Smooth muscle cell (in vitro differentiated cells): ENCODE measurements around the gene CCNA1. TPM values are rescaled to one million over a fixed set of nuclear protein-coding genes. Genes with fewer than 3 reads are reported as not detected.

Experiments
- DNase-seq: peaks from one replicate; lab custom pipeline; 2025; ENCODE audit not compliant: unreplicated experiment; lab: John Stamatoyannopoulos, UW
- H2AFZ ChIP-seq: fragments of 200-600 bp; sonication (generic); 2 replicates; pipeline ENCODE4 v1.6.0; 2016; ENCODE audit warnings: antibody characterized with exemption, low read depth, mild to moderate bottlenecking
- H3F3A ChIP-seq: fragments of 200-600 bp; sonication (generic); 2 replicates; pipeline ENCODE4 v1.6.0; 2017; ENCODE audit warnings: antibody characterized with exemption, low read depth
- H3K27ac ChIP-seq: fragments of 200-600 bp; sonication (generic); 2 replicates; pipeline ENCODE4 v1.5.1; 2016; ENCODE audit warnings: low read depth, mild to moderate bottlenecking
- H3K27me3 ChIP-seq: fragments of 200-600 bp; sonication (generic); 2 replicates; pipeline ENCODE4 v1.6.1; 2016; ENCODE audit warnings: low read depth, mild to moderate bottlenecking
- H3K36me3 ChIP-seq: fragments of 200-600 bp; sonication (generic); 2 replicates; pipeline ENCODE4 v1.5.1; 2016; ENCODE audit warnings: low read depth
- H3K4me1 ChIP-seq: fragments of 200-600 bp; sonication (generic); 2 replicates; pipeline ENCODE4 v1.5.1; 2016; ENCODE audit warnings: low read depth
- H3K4me2 ChIP-seq: fragments of 200-600 bp; sonication (generic); 2 replicates; pipeline ENCODE4 v1.6.0; 2016; ENCODE audit warnings: mild to moderate bottlenecking
- H3K4me3 ChIP-seq: fragments of 200-600 bp; sonication (generic); 2 replicates; pipeline ENCODE4 v1.5.1; 2016; ENCODE audit warnings: mild to moderate bottlenecking
- H3K79me2 ChIP-seq: fragments of 200-600 bp; sonication (generic); 2 replicates; pipeline ENCODE4 v1.6.0; 2016; ENCODE audit warnings: low read depth, mild to moderate bottlenecking
- H3K9ac ChIP-seq: fragments of 200-600 bp; sonication (generic); 2 replicates; pipeline ENCODE4 v1.6.0; 2016; ENCODE audit warnings: low read depth
- H3K9me3 ChIP-seq: fragments of 200-600 bp; sonication (generic); replicated peaks from 2 replicates; pipeline ENCODE4 v1.5.1; 2016; ENCODE audit warnings: low read depth
- H4K20me1 ChIP-seq: fragments of 200-600 bp; sonication (generic); 2 replicates; pipeline ENCODE4 v1.6.0; 2016; ENCODE audit warnings: low read depth
- WGBS: methylation state at CpG from one replicate; pipeline ENCODE4 v1.1.7; 2016; ENCODE audit warnings: low lambda C conversion rate; 5-methylcytosine and 5-hydroxymethylcytosine counted together
- polyA plus RNA-seq: library from polyadenylated mRNA; unstranded; fragments of >200 nt; fragmentation: Nextera tagmentation; extraction: Ambion mirVana; gene quantifications from 2 replicates; pipeline ENCODE4 v1.2.1, GENCODE V29; 2016
- total RNA-seq: library from RNA; depleted of rRNA; stranded (reverse); fragments of >200 nt; gene quantifications from 2 replicates; pipeline ENCODE4 v1.2.3, GENCODE V29; 2014
- TF ChIP-seq, protein P1 (sequence below): fragments of 200-600 bp; sonication (generic); IDR thresholded peaks from 2 replicates; pipeline ENCODE4 v1.5.1; 2017; ENCODE audit warnings: borderline replicate concordance, mild to moderate bottlenecking, antibody characterized with exemption; ENCODE audit not compliant: insufficient read depth, poor library complexity, severe bottlenecking

Gene CCNA1
- total and polyA plus RNA-seq, 2 experiments from 2014 or later, result 1.1 TPM; not detected in 1

DNA sequence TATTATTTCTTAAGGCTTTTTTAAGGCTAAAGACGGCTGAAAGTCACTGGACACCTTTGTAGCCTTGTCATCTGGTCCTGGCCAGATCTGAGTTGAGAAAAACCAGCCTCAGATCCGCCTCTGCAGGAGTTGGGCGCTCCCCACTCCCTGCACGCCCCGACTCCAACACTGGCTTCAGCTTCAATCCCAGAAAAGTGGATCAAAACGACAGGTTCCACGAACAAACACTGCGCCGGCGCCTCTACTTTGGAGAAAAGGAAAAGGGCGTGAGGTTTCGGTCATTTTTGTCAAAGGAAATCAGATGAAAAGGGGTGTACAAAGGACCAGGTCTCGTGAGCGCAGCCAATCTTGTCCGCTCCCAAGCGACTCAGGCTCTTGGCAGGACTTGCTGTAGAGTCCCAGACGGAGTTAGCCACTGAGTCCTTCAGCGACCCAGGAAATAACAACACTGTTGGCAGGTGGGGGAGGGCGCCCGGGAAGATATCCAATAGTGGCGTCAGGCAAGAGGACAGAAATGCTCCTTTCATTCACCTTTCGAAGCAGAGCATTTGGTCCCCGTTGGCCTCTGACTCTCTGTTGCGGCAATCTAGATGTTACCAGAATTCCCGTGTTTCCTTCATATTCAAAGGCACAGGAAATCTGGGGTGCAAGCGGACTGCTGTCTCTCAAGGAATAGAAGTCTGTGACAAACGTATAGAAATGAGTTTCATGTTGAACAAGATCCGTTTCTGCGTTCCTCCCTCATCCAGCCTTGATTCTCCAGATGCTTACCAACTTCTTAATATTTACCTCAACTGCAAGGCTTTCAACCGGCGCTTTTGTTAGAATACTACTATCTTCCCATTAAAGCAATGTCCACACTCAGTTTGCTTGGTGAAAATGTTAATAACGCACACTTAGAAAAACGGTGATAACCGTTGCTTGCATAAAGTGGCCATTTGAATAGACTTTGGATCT lies 1.8 kb upstream of the CCNA1 start:
- no peak overlapping the region for H2AFZ ChIP-seq
- WGBS, result 18% methylated on average over 34 of the region's 34 CpGs

DNA sequence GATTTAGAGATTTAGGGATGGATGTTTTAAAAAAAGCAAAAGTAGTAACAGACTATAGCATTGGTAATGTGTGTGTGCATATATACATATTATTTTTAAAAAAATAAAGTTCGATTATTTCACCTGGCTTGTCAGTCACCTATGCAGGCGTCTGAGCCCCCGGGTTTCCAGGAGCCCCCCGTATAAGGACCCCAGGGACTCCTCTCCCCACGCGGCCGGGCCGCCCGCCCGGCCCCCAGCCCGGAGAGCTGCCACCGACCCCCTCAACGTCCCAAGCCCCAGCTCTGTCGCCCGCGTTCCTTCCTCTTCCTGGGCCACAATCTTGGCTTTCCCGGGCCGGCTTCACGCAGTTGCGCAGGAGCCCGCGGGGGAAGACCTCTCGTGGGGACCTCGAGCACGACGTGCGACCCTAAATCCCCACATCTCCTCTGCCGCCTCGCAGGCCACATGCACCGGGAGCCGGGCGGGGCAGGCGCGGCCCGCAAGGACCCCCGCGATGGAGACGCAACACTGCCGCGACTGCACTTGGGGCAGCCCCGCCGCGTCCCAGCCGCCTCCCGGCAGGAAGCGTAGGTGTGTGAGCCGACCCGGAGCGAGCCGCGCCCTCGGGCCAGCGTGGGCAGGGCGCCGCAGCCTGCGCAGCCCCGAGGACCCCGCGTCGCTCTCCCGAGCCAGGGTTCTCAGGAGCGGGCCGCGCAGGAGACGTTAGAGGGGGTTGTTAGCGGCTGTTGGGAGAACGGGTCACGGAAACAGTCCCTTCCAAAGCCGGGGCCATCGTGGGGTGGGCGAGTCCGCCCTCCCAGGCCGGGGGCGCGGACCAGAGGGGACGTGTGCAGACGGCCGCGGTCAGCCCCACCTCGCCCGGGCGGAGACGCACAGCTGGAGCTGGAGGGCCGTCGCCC lies 840 bp upstream of the CCNA1 start:
- H2AFZ ChIP-seq, result peak overlapping the region; percentile 89
- H3K79me2 ChIP-seq, result no peaks in the 10 kb centered on the region
- no peak overlapping the region for H3K9ac ChIP-seq
- H3K36me3 ChIP-seq, result no peaks in the 10 kb centered on the region
- H3F3A ChIP-seq, result no peaks in the 10 kb centered on the region
- TF ChIP-seq, protein P1, sequence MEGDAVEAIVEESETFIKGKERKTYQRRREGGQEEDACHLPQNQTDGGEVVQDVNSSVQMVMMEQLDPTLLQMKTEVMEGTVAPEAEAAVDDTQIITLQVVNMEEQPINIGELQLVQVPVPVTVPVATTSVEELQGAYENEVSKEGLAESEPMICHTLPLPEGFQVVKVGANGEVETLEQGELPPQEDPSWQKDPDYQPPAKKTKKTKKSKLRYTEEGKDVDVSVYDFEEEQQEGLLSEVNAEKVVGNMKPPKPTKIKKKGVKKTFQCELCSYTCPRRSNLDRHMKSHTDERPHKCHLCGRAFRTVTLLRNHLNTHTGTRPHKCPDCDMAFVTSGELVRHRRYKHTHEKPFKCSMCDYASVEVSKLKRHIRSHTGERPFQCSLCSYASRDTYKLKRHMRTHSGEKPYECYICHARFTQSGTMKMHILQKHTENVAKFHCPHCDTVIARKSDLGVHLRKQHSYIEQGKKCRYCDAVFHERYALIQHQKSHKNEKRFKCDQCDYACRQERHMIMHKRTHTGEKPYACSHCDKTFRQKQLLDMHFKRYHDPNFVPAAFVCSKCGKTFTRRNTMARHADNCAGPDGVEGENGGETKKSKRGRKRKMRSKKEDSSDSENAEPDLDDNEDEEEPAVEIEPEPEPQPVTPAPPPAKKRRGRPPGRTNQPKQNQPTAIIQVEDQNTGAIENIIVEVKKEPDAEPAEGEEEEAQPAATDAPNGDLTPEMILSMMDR, result no peak
- H4K20me1 ChIP-seq, result no peaks in the 10 kb centered on the region
- peaks cover 9% of the 10 kb centered on the region for H3K4me1 ChIP-seq
- DNase-seq, result no peak
- H3K27ac ChIP-seq, result no peak overlapping the region
- WGBS, result 1% methylated on average over 73 of the region's 85 CpGs
- H3K4me3 ChIP-seq, result peak overlapping the region; percentile 59
- H3K9me3 ChIP-seq, result no peaks in the 10 kb centered on the region
- peak overlapping the region; percentile 98 for H3K4me2 ChIP-seq
- H3K27me3 ChIP-seq, result peaks cover 72% of the 10 kb centered on the region

More for the DNA sequence above, 1.8 kb upstream of the CCNA1 start:
- Histone ChIP-seq H3K27ac (no peak overlapping the region), H3F3A (no peaks in the 10 kb centered on the region), H3K4me3 (peak overlapping the region; percentile 59), H3K9me3 (no peaks in the 10 kb centered on the region), H3K4me1 (peaks cover 9% of the 10 kb centered on the region), H3K4me2 (peak overlapping the region; percentile 98), H3K9ac (no peak overlapping the region), H3K79me2 (no peaks in the 10 kb centered on the region), H4K20me1 (no peaks in the 10 kb centered on the region), H3K27me3 (peaks cover 63% of the 10 kb centered on the region), H3K36me3 (no peaks in the 10 kb centered on the region)
- TF ChIP-seq, protein P1, result no peak
- DNase-seq, result no peak

DNA sequence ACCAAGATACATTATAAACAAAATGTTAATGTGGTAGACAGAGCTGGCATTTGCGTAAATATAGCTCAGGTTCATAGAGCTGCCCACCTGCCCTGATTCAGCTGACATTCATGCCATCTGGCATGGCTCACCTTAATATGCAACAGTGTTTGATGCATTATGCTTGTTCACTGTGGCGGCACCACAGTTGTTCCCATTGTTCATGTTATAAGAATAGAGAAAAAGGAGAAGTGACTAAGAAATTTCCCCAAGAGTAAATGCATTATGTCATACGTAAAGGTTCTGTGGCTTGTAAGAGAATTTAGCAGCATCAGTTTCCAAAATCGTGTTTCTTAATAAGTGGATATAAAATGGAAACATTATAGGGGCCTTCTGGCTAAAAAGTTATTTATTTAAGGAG lies 4.5 kb downstream of the CCNA1 start:
- H3K9ac ChIP-seq, result no peak overlapping the region
- TF ChIP-seq, protein P1, result no peak
- H3K4me3 ChIP-seq, result no peak overlapping the region
- no peak overlapping the region for H2AFZ ChIP-seq
- 91% methylated on average over 4 of the region's 4 CpGs for WGBS
- DNase-seq, result no peak
- H3F3A ChIP-seq, result no peaks in the 10 kb centered on the region
- H3K27ac ChIP-seq, result no peak overlapping the region
- H3K4me2 ChIP-seq, result no peak overlapping the region
- no peaks in the 10 kb centered on the region for H3K79me2 ChIP-seq
- H4K20me1 ChIP-seq, result no peaks in the 10 kb centered on the region
- peaks cover 60% of the 10 kb centered on the region for H3K27me3 ChIP-seq
- no peaks in the 10 kb centered on the region for H3K9me3 ChIP-seq
- H3K36me3 ChIP-seq, result no peaks in the 10 kb centered on the region
- peaks cover 2% of the 10 kb centered on the region for H3K4me1 ChIP-seq
